ENCODE measurements around the gene C17orf114.

DNA sequence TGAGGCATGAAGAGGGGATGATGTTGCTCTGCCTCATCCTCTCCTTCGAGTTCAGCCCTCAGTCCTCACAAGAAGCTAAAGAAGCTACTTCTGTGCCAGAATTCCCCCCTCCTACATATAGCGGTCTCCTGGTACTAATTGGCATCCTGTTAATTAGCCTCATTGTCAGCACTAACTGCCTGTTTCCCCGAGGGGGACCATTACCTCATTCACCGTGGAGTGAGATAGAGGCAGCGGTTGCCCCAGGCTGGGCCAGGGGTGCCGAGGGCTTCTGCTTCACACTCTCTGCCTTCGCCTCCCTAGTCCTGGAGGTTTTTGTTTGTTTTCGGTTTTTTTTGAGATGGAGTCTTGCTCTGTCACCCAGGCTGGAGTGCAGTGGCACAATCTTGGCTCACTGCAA lies 25.3 kb upstream of the C17orf114 start:
- TF ChIP-seq, protein P1, sequence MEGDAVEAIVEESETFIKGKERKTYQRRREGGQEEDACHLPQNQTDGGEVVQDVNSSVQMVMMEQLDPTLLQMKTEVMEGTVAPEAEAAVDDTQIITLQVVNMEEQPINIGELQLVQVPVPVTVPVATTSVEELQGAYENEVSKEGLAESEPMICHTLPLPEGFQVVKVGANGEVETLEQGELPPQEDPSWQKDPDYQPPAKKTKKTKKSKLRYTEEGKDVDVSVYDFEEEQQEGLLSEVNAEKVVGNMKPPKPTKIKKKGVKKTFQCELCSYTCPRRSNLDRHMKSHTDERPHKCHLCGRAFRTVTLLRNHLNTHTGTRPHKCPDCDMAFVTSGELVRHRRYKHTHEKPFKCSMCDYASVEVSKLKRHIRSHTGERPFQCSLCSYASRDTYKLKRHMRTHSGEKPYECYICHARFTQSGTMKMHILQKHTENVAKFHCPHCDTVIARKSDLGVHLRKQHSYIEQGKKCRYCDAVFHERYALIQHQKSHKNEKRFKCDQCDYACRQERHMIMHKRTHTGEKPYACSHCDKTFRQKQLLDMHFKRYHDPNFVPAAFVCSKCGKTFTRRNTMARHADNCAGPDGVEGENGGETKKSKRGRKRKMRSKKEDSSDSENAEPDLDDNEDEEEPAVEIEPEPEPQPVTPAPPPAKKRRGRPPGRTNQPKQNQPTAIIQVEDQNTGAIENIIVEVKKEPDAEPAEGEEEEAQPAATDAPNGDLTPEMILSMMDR (IDR thresholded peaks at IDR 0.05): no peak
- no peak for TF ChIP-seq POLR2A (IDR thresholded peaks at IDR 0.05)
